H1 (cell line): ENCODE results near the gene CSF3R.

ENCODE experiments used
- CHD2 ChIP-seq: IDR thresholded peaks from 2 replicates; pipeline ENCODE4 v1.6.1; 2012; ENCODE audit warnings: low read length, improper control_type of control experiment
- CTCF ChIP-seq, 3 experiments: IDR thresholded peaks; 1 replicate in 2 of 3; 2 replicates in 1 of 3; pipeline versions ENCODE4 v1.5.1 to v1.6.1; 2011; ENCODE audit warnings: low read length in 3 of 3, mild to moderate bottlenecking in 3 of 3, inconsistent platforms in 2 of 3, low read depth in 1 of 3, moderate library complexity in 1 of 3; ENCODE audit not compliant: insufficient read depth in 1 of 3; ENCODE audit errors: control extremely low read depth in 1 of 3
- EP300 ChIP-seq, 2 experiments: IDR thresholded peaks; 1 replicate in 1 of 2; 2 replicates in 1 of 2; pipeline ENCODE4 v1.6.1; 2011 to 2012; ENCODE audit warnings: low read depth in 2 of 2, low read length in 2 of 2, mild to moderate bottlenecking in 2 of 2, borderline replicate concordance in 1 of 2, inconsistent platforms in 1 of 2, moderate library complexity in 1 of 2
- EZH2 ChIP-seq: fragments of 200-600 bp; sonication (generic); IDR thresholded peaks from 2 replicates; pipeline ENCODE4 v1.7.1; 2012; ENCODE audit warnings: low read depth, mild to moderate bottlenecking, moderate library complexity, low read length, inconsistent platforms; ENCODE audit not compliant: severe bottlenecking
- FOSL1 ChIP-seq: IDR thresholded peaks from 2 replicates; pipeline ENCODE4 v1.6.1; 2011; ENCODE audit warnings: mild to moderate bottlenecking, low read depth, low read length, moderate library complexity; ENCODE audit not compliant: insufficient read depth
- JUND ChIP-seq: IDR thresholded peaks from 2 replicates; pipeline ENCODE4 v1.6.1; 2011; ENCODE audit warnings: mild to moderate bottlenecking, improper control_type of control experiment, low read length
- KDM1A ChIP-seq: fragments of 200-600, 300-600 bp; sonication (generic); IDR thresholded peaks from 2 replicates; pipeline ENCODE4 v1.7.1; 2016; ENCODE audit warnings: mild to moderate bottlenecking, low read length, borderline replicate concordance
- MAX ChIP-seq: IDR thresholded peaks from 2 replicates; pipeline ENCODE4 v1.6.1; 2012; ENCODE audit warnings: inconsistent platforms
- NANOG ChIP-seq: IDR thresholded peaks from 2 replicates; pipeline ENCODE4 v1.6.1; 2011; ENCODE audit warnings: low read length, low read depth, mild to moderate bottlenecking, inconsistent platforms; ENCODE audit not compliant: insufficient read depth, poor library complexity, severe bottlenecking
- POLR2A ChIP-seq, 2 experiments: IDR thresholded peaks; 1 replicate in 1 of 2; 2 replicates in 1 of 2; pipeline ENCODE4 v1.6.1; 2011; ENCODE audit warnings: low read depth in 2 of 2, low read length in 2 of 2, mild to moderate bottlenecking in 2 of 2; ENCODE audit errors: control extremely low read depth in 1 of 2
- POLR2AphosphoS5 ChIP-seq: IDR thresholded peaks from 2 replicates; pipeline ENCODE4 v1.6.1; 2011; ENCODE audit warnings: low read depth, low read length
- TF ChIP-seq, protein P1 (sequence below): IDR thresholded peaks from 2 replicates; pipeline ENCODE4 v1.6.1; 2011; ENCODE audit warnings: low read depth, mild to moderate bottlenecking, low read length; ENCODE audit not compliant: insufficient read depth

- TF ChIP-seq CTCF (IDR thresholded peaks at IDR 0.05; ENCODE audit: control extremely low read depth in 1 of 3, insufficient read depth in 1 of 3, low read depth in 1 of 3, low read length in 3 of 3) (no peak), EZH2 (no peak), EP300 (IDR thresholded peaks at IDR 0.05; ENCODE audit: borderline replicate concordance in 1 of 2, low read depth in 2 of 2, low read length in 2 of 2) (no peak), FOSL1 (no peak), POLR2A (IDR thresholded peaks at IDR 0.05; ENCODE audit: control extremely low read depth in 1 of 2, low read depth in 2 of 2, low read length in 2 of 2) (no peak), NANOG (no peak), POLR2AphosphoS5 (no peak), KDM1A (no peak), CHD2 (no peak), MAX (no peak), JUND (no peak)
- TF ChIP-seq, protein P1, sequence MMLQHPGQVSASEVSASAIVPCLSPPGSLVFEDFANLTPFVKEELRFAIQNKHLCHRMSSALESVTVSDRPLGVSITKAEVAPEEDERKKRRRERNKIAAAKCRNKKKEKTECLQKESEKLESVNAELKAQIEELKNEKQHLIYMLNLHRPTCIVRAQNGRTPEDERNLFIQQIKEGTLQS = no peak
Observed at GRCh38 chr1:36482724-36483388, at the start of gene CSF3R.
